ENCODE measurements around the gene IZUMO4. TPM values are rescaled to one million over a fixed set of nuclear protein-coding genes. Genes with fewer than 3 reads are reported as not detected.
A peak's percentile ranks its signal among the peaks of the same experiment; 100 is the strongest.

The IZUMO4 gene
- total and polyA plus RNA-seq, 2 donors (not counting 1 experiment from before 2014, with no cell fraction given): 34.8 to 93.9 TPM

DNA sequence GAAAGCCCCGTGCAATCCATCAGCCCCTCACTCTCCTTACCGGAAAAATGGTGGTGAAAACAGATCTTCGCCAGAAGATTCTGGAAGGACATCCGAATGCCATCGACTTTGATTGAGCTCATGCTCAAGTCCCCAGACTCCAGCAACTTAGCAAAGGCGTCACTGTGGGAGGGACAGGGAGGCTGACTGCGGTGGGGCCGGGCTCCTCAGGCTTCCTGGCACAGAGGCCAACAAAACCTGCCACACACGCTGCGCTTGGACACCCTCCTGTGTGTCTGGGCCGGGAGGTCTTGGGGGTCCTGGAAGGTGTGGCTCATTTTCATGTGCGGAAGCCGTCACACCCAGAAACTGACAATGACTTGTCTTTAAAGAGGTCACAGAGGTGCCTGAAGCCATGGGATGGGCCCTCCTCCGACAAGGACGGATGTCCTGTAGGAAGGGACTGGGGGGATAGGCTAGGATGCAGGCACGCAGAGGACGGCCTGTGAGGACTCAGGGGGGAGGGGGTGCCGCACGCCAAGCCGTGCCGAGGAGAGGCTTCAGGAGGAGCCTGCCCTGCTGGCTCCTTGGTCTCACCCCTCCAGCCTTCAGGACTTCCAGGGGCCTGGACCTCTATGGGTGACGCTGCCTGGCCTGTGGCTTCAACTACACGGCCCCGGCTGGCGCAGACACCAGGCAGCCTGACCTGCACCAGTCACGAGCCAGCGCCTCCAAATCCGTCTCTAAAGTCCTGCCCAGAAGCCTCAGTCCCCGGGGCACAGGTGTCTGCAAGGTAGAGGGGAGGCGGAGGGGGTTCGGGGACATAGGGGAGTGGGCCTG, 12.5 kb downstream of the IZUMO4 start:
- Mint-ChIP-seq H3K9me3 (ENCODE audit: insufficient read depth) (no peaks in the 10 kb centered on the region), H3K27me3 (no peaks in the 10 kb centered on the region), H3K4me3 (no peak overlapping the region), H3K4me1 (peaks cover 2% of the 10 kb centered on the region), H3K27ac (no peak overlapping the region)
- ATAC-seq (ENCODE audit: low read depth) (no peak), DNase-seq (no peak)
- no peak overlapping the region for H3K4me2 ChIP-seq (replicated peaks; ENCODE audit: low read depth, low read length, poor library complexity, severe bottlenecking)
- no peak overlapping the region for H3K27ac ChIP-seq (ENCODE audit: low read length in 2 of 2)
- peaks cover 1 to 74% of the 10 kb centered on the region in 2 experiments for H3K36me3 ChIP-seq (replicated peaks in 1 of 2; ENCODE audit: control extremely low read depth in 1 of 2, control insufficient read depth in 1 of 2, extremely low read depth in 1 of 2, insufficient read depth in 2 of 2, low read length in 1 of 2)
- no peaks in the 10 kb centered on the region for H3K4me1 ChIP-seq (ENCODE audit: control insufficient read depth in 2 of 2, insufficient read depth in 2 of 2, low read length in 2 of 2)
- ChIA-PET POLR2A (no interaction called here), CTCF (interaction anchor here (1.1 to 1.5 kb wide), 3 partner anchors 176 to 211 kb away, joined by 3 to 6 read pairs (median 5); no protein-coding TSS in a partner anchor)
- TF ChIP-seq EZH2 (IDR thresholded peaks at IDR 0.05; ENCODE audit: borderline replicate concordance, insufficient read depth, low read depth, low read length, poor library complexity, severe bottlenecking): no peak
- TF ChIP-seq, protein P1, sequence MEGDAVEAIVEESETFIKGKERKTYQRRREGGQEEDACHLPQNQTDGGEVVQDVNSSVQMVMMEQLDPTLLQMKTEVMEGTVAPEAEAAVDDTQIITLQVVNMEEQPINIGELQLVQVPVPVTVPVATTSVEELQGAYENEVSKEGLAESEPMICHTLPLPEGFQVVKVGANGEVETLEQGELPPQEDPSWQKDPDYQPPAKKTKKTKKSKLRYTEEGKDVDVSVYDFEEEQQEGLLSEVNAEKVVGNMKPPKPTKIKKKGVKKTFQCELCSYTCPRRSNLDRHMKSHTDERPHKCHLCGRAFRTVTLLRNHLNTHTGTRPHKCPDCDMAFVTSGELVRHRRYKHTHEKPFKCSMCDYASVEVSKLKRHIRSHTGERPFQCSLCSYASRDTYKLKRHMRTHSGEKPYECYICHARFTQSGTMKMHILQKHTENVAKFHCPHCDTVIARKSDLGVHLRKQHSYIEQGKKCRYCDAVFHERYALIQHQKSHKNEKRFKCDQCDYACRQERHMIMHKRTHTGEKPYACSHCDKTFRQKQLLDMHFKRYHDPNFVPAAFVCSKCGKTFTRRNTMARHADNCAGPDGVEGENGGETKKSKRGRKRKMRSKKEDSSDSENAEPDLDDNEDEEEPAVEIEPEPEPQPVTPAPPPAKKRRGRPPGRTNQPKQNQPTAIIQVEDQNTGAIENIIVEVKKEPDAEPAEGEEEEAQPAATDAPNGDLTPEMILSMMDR (IDR thresholded peaks at IDR 0.05): no peak
- peaks cover 12% of the 10 kb centered on the region for H3K79me2 ChIP-seq (ENCODE audit: control insufficient read depth, insufficient read depth, low read length)
- no peak overlapping the region for H3K9ac ChIP-seq (ENCODE audit: low read length)
- H3K4me3 ChIP-seq (ENCODE audit: control extremely low read depth in 1 of 5, extremely low read depth in 1 of 5, insufficient read depth in 1 of 5, low read depth in 2 of 5, low read length in 4 of 5): no peak overlapping the region
- H3K27me3 ChIP-seq (replicated peaks in 1 of 4; ENCODE audit: control extremely low read depth in 1 of 4, control insufficient read depth in 3 of 4, insufficient read depth in 4 of 4, low read length in 3 of 4): no peaks in the 10 kb centered on the region
- H3K9me3 ChIP-seq (ENCODE audit: control extremely low read depth in 1 of 3, control insufficient read depth in 2 of 3, insufficient read depth in 1 of 3, low read length in 2 of 3): peaks cover 0 to 19% (median 0%) of the 10 kb centered on the region in 3 donors
- H4K20me1 ChIP-seq (ENCODE audit: control insufficient read depth, insufficient read depth, low read length, poor library complexity, severe bottlenecking): peaks cover 15% of the 10 kb centered on the region
- intact Hi-C loops (cut with micrococcal nuclease): no loop called here
- 94% methylated on average over 26 of the region's 31 CpGs for WGBS (ENCODE audit: insufficient coverage)
- no peak overlapping the region for H2AFZ ChIP-seq (ENCODE audit: insufficient read depth, low read depth, low read length, poor library complexity, severe bottlenecking)

DNA sequence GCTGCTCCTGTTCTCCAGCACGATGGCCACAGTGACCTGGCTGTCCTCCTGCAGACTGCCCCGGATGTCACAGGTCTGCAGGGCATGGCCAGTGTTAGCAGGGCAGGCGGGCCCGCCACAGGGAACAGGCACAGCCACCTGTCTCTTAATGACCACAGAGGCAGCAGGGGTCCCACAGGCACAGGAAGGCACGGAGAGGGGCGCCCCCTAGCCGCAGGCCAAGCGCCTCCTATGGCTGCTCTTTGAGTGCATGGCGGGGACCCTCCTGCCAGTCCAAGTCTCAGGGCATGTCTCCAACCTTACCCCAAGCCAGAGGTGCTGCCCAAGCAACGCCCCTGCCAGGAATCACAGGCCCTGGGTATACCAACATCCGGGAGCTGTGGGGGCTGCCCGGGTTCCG, 14.1 kb downstream of the IZUMO4 start:
- no peak for TF ChIP-seq EZH2 (IDR thresholded peaks at IDR 0.05; ENCODE audit: borderline replicate concordance, insufficient read depth, low read depth, low read length, poor library complexity, severe bottlenecking)
- TF ChIP-seq, protein P1 (IDR thresholded peaks at IDR 0.05): peak; percentile 9
- H3K27me3 Mint-ChIP-seq: no peaks in the 10 kb centered on the region
- H3K4me1 Mint-ChIP-seq: peaks cover 2% of the 10 kb centered on the region
- Histone ChIP-seq H3K79me2 (ENCODE audit: control insufficient read depth, insufficient read depth, low read length) (peaks cover 8% of the 10 kb centered on the region), H2AFZ (ENCODE audit: insufficient read depth, low read depth, low read length, poor library complexity, severe bottlenecking) (no peak overlapping the region), H3K27ac (ENCODE audit: low read length in 2 of 2) (no peak overlapping the region), H3K4me2 (replicated peaks; ENCODE audit: low read depth, low read length, poor library complexity, severe bottlenecking) (no peak overlapping the region), H3K4me3 (ENCODE audit: control extremely low read depth in 1 of 5, extremely low read depth in 1 of 5, insufficient read depth in 1 of 5, low read depth in 2 of 5, low read length in 4 of 5) (no peak overlapping the region), H3K36me3 (replicated peaks in 1 of 2; ENCODE audit: control extremely low read depth in 1 of 2, control insufficient read depth in 1 of 2, extremely low read depth in 1 of 2, insufficient read depth in 2 of 2, low read length in 1 of 2) (peaks cover 0 to 84% of the 10 kb centered on the region in 2 experiments), H3K9ac (ENCODE audit: low read length) (no peak overlapping the region), H3K27me3 (replicated peaks in 1 of 4; ENCODE audit: control extremely low read depth in 1 of 4, control insufficient read depth in 3 of 4, insufficient read depth in 4 of 4, low read length in 3 of 4) (no peaks in the 10 kb centered on the region), H3K9me3 (ENCODE audit: control extremely low read depth in 1 of 3, control insufficient read depth in 2 of 3, insufficient read depth in 1 of 3, low read length in 2 of 3) (peaks cover 0 to 3% (median 0%) of the 10 kb centered on the region in 3 donors), H3K4me1 (ENCODE audit: control insufficient read depth in 2 of 2, insufficient read depth in 2 of 2, low read length in 2 of 2) (no peaks in the 10 kb centered on the region), H4K20me1 (ENCODE audit: control insufficient read depth, insufficient read depth, low read length, poor library complexity, severe bottlenecking) (peaks cover 12% of the 10 kb centered on the region)
- DNase-seq (no peak), ATAC-seq (ENCODE audit: low read depth) (no peak)
- no peak overlapping the region for H3K27ac Mint-ChIP-seq
- 93% methylated on average over 13 of the region's 13 CpGs for WGBS (ENCODE audit: insufficient coverage)
- H3K4me3 Mint-ChIP-seq: no peak overlapping the region
- no peaks in the 10 kb centered on the region for H3K9me3 Mint-ChIP-seq (ENCODE audit: insufficient read depth)
- ChIA-PET POLR2A (interaction anchor here (0.6 kb wide), 2 partner anchors 131 to 209 kb away, joined by 3 read pairs; no protein-coding TSS in a partner anchor), CTCF (interaction anchor here (0.9 to 1.5 kb wide), 5 partner anchors 21 to 213 kb away, joined by 3 to 6 read pairs (median 3); no protein-coding TSS in a partner anchor)
- intact Hi-C loops (cut with micrococcal nuclease): no loop called here

Data from B cell (primary cell).